H1 (cell line): ENCODE results near the gene MAPK13. TPM values are rescaled to one million over a fixed set of nuclear protein-coding genes. Genes with fewer than 3 reads are reported as not detected.

Experiments
- polyA plus RNA-seq, 7 experiments: library from polyadenylated mRNA; depleted of rRNA in 3 of 7; stranded (reverse) in 5 of 7; unstranded in 2 of 7; fragments of >200 nt in 5 of 7; fragments of 200-250 nt in 2 of 7; gene quantifications; 1 replicate in 5 of 7; 2 replicates in 1 of 7; 4 replicates in 1 of 7; pipeline versions ENCODE4 v1.2.1 to v1.2.3, GENCODE V29; 2011 to 2013; ENCODE audit warnings: missing spikeins in 2 of 7, mixed read lengths in 2 of 7
- total RNA-seq: library from RNA; stranded (reverse); fragmentation: NEBNext Ultra II Directional; extraction: Animal tissue kit (Norgen Biotek cat#: 25700); gene quantifications from 2 replicates; pipeline ENCODE4 v1.2.1, GENCODE V29; 2021
- TF ChIP-seq, protein P1 (sequence below), 3 experiments: IDR thresholded peaks; 1 replicate in 2 of 3; 2 replicates in 1 of 3; pipeline versions ENCODE4 v1.5.1 to v1.6.1; 2011; ENCODE audit warnings: low read length in 3 of 3, mild to moderate bottlenecking in 3 of 3, inconsistent platforms in 2 of 3, low read depth in 1 of 3, moderate library complexity in 1 of 3; ENCODE audit not compliant: insufficient read depth in 1 of 3; ENCODE audit errors: control extremely low read depth in 1 of 3

Gene MAPK13
- total and polyA plus RNA-seq, 2 of the 8 experiments (the other 6 are each of a cell fraction or from before 2014, with no cell fraction given) = 10.1 to 14.1 TPM

GRCh38 chr6:36113049-36113448, 17.3 kb upstream of the MAPK13 start (continued):
- TF ChIP-seq, protein P1, sequence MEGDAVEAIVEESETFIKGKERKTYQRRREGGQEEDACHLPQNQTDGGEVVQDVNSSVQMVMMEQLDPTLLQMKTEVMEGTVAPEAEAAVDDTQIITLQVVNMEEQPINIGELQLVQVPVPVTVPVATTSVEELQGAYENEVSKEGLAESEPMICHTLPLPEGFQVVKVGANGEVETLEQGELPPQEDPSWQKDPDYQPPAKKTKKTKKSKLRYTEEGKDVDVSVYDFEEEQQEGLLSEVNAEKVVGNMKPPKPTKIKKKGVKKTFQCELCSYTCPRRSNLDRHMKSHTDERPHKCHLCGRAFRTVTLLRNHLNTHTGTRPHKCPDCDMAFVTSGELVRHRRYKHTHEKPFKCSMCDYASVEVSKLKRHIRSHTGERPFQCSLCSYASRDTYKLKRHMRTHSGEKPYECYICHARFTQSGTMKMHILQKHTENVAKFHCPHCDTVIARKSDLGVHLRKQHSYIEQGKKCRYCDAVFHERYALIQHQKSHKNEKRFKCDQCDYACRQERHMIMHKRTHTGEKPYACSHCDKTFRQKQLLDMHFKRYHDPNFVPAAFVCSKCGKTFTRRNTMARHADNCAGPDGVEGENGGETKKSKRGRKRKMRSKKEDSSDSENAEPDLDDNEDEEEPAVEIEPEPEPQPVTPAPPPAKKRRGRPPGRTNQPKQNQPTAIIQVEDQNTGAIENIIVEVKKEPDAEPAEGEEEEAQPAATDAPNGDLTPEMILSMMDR (IDR thresholded peaks at IDR 0.05; ENCODE audit: control extremely low read depth in 1 of 3, insufficient read depth in 1 of 3, low read depth in 1 of 3, low read length in 3 of 3) = no peak
